Right atrium auricular region (tissue), 2 donors: ENCODE data around the gene MTPN. TPM values are rescaled to one million over a fixed set of nuclear protein-coding genes. Genes with fewer than 3 reads are reported as not detected.

Experiments
- DNase-seq: peaks from one replicate; pipeline ENCODE4 v3.0.0-alpha.2; 2019; ENCODE audit warnings: low spot score
- H3K27ac ChIP-seq, 2 donors: fragments of 200-600 bp; sonication (generic); 1 replicate in 1 of 2; 2 replicates in 1 of 2; pipeline ENCODE4 v1.5.1; 2016 to 2019
- H3K27me3 ChIP-seq, 2 donors: fragments of 200-600 bp; sonication (generic); one replicate each; pipeline versions ENCODE4 v1.5.1 to v1.6.0; 2017 to 2019
- H3K36me3 ChIP-seq: fragments of 200-600 bp; sonication (generic); one replicate; pipeline ENCODE4 v1.5.1; 2016
- H3K4me1 ChIP-seq, 2 donors: fragments of 200-600 bp; sonication (generic); one replicate each; pipeline versions ENCODE4 v1.5.1 to v1.6.0; 2017 to 2019
- H3K4me3 ChIP-seq, 2 donors: fragments of 200-600 bp; sonication (generic); 1 replicate in 1 of 2; 2 replicates in 1 of 2; pipeline ENCODE4 v1.5.1; 2017 to 2019; ENCODE audit warnings: mild to moderate bottlenecking in 1 of 2, moderate library complexity in 1 of 2
- H3K9me3 ChIP-seq, 2 donors: fragments of 200-600 bp; sonication (generic); one replicate each; pipeline ENCODE4 v1.5.1; 2019
- total RNA-seq, 2 donors: library from RNA; depleted of rRNA; stranded (reverse); fragments of >200 nt; gene quantifications; one replicate each; pipeline ENCODE4 v1.1.0, GENCODE V29; 2016
- TF ChIP-seq, protein P1 (sequence below), 2 donors: fragments of 200-600 bp; sonication (generic); IDR thresholded peaks; one replicate each; pipeline ENCODE4 v1.5.1; 2019; ENCODE audit warnings: antibody characterized with exemption in 2 of 2

The MTPN gene
- total RNA-seq, 2 donors from 2014 or later, result 91.9 to 103 TPM

DNA sequence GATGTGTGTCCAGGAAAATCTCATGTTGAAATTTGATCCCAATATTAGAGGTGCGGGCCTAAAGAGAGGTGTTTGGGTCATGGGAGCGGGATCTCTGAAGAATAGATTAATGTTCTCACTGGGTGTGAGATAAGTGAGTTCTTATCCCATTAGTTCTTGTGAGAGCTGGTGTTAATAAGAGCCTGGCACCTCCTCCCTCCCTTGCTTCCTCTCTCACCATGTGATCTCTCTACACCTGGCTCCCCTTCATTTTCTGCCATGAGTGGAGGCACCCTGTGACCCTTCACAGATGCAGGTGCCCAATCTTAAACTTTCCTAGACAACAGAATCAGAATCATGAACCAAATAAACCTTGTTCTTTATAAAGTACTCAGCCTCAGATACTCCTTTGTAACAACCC is 19.5 kb downstream of the MTPN start:
- TF ChIP-seq, protein P1, sequence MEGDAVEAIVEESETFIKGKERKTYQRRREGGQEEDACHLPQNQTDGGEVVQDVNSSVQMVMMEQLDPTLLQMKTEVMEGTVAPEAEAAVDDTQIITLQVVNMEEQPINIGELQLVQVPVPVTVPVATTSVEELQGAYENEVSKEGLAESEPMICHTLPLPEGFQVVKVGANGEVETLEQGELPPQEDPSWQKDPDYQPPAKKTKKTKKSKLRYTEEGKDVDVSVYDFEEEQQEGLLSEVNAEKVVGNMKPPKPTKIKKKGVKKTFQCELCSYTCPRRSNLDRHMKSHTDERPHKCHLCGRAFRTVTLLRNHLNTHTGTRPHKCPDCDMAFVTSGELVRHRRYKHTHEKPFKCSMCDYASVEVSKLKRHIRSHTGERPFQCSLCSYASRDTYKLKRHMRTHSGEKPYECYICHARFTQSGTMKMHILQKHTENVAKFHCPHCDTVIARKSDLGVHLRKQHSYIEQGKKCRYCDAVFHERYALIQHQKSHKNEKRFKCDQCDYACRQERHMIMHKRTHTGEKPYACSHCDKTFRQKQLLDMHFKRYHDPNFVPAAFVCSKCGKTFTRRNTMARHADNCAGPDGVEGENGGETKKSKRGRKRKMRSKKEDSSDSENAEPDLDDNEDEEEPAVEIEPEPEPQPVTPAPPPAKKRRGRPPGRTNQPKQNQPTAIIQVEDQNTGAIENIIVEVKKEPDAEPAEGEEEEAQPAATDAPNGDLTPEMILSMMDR (IDR thresholded peaks at IDR 0.05), result no peak
- no peak overlapping the region for H3K4me3 ChIP-seq
- peak overlapping the region in 1 of 2 donors; percentile 33 for H3K27ac ChIP-seq

DNA sequence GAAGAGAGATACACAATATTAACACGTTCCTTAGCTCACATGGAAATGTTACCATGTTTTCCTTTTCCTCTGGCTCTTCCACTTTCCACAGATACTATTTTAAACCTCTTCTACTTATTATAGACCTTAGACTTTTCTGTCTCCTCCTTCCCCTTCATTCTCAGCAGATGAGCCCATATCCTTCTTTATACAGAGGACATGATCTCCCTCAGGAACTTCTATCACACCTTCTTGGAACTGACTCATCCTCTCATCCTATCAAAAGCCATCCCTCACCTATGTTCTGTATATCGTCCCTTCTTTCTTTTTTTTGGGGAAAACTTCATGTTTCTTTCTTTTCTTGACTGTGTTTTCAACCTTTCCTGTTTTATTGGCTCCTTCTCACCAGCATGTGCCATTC is 20.8 kb downstream of the MTPN start:
- no peak overlapping the region for H3K4me3 ChIP-seq
- DNase-seq, result no peak
- peaks cover 0 to 32% of the 10 kb centered on the region in 2 donors for H3K4me1 ChIP-seq
- H3K9me3 ChIP-seq, result no peaks in the 10 kb centered on the region
- H3K27me3 ChIP-seq, result no peaks in the 10 kb centered on the region
- no peak overlapping the region for H3K27ac ChIP-seq
- H3K36me3 ChIP-seq, result no peaks in the 10 kb centered on the region
- TF ChIP-seq, protein P1 (IDR thresholded peaks at IDR 0.05), result no peak

More for the DNA sequence above, 19.5 kb downstream of the MTPN start:
- H3K9me3 ChIP-seq, result no peaks in the 10 kb centered on the region
- DNase-seq, result no peak
- no peaks in the 10 kb centered on the region for H3K36me3 ChIP-seq
- H3K27me3 ChIP-seq, result no peaks in the 10 kb centered on the region
- H3K4me1 ChIP-seq, result peaks cover 0 to 37% of the 10 kb centered on the region in 2 donors

DNA sequence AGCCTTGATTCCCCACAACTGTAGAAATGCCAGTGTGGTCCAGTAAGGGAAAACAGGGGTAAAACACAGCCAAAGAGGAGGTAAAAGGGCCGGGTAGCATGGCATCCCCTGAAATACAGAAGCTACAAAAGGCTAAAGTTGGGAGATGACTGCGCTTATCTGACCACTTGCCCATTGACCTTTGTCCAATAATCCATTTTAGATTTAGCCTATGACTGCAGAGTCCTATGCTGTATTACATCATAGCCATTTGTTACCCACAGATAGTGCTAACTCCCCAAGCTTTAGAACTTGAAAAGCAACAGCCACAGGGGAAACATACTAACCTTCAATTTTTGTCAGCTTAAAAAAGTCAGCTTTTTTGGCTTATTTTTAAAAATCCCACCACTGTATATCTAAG is 26.2 kb downstream of the MTPN start:
- H3K27me3 ChIP-seq, result no peaks in the 10 kb centered on the region
- peak overlapping the region in 1 of 2 donors; percentile 11 for H3K27ac ChIP-seq
- peaks cover 0 to 13% of the 10 kb centered on the region in 2 donors for H3K4me1 ChIP-seq
- TF ChIP-seq, protein P1 (IDR thresholded peaks at IDR 0.05), result no peak
- no peaks in the 10 kb centered on the region for H3K9me3 ChIP-seq
- no peak for DNase-seq
- H3K4me3 ChIP-seq, result no peak overlapping the region
- peaks cover 17% of the 10 kb centered on the region for H3K36me3 ChIP-seq

DNA sequence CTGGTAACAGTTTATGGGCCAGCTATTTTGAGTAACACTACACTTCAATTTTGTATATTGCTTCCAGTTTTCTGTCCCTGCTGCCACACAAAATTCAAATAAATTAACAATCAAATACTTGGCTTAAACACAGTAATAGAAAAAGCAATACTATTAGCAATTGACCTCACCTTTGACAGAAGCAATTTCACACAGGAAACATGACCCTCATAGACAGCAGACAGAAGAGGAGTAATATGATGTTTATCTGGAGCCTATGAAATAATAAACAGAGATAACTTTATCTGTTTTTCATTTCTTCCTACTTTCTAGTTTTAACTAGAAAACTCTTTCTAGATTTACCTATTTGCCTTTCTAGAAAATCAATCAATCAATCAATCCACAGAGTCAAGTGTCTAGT is 26.7 kb downstream of the MTPN start:
- H3K4me1 ChIP-seq, result peaks cover 0 to 13% of the 10 kb centered on the region in 2 donors
- H3K27me3 ChIP-seq, result no peaks in the 10 kb centered on the region
- H3K36me3 ChIP-seq, result peaks cover 17% of the 10 kb centered on the region
- H3K4me3 ChIP-seq, result no peak overlapping the region
- H3K9me3 ChIP-seq, result no peaks in the 10 kb centered on the region
- TF ChIP-seq, protein P1 (IDR thresholded peaks at IDR 0.05), result no peak
- H3K27ac ChIP-seq, result peak overlapping the region in 1 of 2 donors; percentile 11
- DNase-seq, result no peak

DNA sequence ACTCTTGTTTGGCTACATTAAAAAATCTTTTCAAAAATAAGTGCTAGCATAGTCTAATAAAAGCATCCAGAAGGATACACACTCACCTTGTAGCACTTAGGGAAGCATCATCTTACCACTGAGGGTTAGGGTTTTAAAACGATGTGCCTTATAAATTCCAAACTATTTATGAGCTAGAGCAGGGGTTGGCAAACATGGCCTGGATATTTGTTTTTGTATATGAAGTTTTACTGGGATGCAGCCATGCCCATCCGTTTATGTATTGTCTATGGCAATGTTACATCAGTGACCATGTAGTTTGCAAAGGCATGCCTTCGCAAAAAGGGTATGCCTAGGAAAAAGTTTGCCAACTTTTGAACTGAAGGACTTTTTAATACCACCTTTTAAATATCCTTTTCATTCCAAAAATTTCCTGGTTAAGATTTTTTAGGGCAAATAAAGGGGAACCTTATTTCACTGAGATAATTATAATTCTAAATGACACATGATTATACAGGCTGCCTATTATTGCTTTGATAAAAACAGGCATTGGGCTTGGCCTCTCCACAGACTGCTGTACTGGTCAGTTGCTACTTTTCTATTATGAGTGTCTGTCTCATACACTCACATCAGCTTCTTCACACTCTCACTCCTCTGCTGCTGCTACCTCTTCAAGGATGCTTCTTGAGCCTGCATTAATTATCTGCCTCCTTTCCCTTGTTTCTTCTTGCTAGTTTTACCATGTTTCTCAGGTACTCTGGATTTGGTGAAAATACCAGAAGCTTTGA is 30.7 kb downstream of the MTPN start:
- no peaks in the 10 kb centered on the region for H3K27me3 ChIP-seq
- no peak for DNase-seq
- TF ChIP-seq, protein P1 (IDR thresholded peaks at IDR 0.05), result no peak
- peaks cover 0 to 18% of the 10 kb centered on the region in 2 donors for H3K4me1 ChIP-seq
- H3K36me3 ChIP-seq, result peaks cover 17% of the 10 kb centered on the region
- H3K27ac ChIP-seq, result no peak overlapping the region
- H3K9me3 ChIP-seq, result no peaks in the 10 kb centered on the region
- no peak overlapping the region for H3K4me3 ChIP-seq
